HG03097 (cell line): ENCODE data around the gene OSBPL2.

Source experiments
- ATAC-seq: cut with Tn5 transposase; IDR thresholded peaks from one replicate; pipeline ENCODE4 v1.9.1; 2021; ENCODE audit not compliant: unreplicated experiment, low FRiP score

Gene OSBPL2

DNA sequence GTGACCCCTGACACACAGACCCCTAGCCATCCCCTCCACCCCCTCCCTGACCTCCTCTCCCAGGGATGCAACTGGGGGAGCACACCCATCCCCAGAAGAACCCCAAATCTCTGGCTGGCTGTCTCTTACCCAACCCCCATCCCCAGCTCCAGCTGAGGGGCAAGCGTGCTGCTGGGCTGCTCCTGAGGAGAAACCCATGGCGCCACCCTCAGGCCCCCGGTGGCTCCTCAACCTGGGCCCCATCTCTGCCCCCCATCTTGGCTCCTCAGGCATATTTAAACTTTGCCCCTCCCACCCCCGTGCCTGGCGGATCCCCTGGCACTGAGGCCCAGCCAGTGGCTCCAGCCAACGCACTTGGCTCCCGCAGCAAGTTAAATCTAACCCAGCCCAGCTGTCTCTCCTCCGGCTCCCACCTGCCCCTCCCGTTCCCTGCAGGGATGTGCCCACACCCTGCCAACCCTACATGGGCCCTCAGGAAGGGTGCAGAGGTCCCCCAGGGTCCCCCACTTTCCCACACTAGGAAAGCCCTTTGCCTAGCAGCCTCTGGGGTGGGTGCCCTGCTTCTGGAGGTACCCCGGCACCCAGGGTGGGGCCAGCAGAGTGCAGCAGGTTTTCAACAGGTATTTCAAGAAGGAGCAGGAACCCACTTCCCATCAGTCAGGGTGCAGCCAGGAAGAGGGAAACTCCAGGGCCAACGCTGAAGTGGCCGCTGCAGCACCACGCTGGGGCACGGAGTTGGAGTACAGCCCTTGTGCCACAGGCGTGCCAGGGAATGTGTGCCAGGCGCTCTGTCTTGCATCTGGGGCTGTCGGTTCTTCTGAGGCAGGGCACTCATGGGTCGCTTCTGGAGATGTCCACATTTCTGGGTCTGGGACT is 5.3 kb upstream of the OSBPL2 start:
- no peak for ATAC-seq

DNA sequence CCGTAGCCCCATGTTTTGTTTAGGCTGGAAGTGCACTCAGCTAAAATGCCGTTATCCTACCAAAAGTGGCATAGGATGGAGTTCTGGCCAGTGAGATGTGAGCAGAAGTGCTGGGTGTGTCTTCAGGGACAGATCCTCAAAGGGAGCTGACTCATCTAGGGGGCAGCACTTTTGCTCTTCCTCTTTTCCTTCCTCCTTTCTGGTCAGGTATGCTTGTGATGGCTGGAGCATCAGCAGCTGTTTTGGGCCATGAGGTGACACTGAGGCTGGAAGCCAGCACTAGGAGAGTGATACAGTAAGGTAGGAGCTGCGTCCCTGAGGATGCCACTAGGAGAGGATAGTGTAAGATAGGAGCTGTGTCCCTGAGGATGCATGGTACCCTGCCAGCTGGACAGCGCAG is 4.6 kb upstream of the OSBPL2 start:
- ATAC-seq: no peak

GRCh38 chr20:62234339-62234738 is 4.0 kb upstream of the OSBPL2 start:
- ATAC-seq: no peak

GRCh38 chr20:62235001-62235776 is 3.1 kb upstream of the OSBPL2 start:
- ATAC-seq: no peak

DNA sequence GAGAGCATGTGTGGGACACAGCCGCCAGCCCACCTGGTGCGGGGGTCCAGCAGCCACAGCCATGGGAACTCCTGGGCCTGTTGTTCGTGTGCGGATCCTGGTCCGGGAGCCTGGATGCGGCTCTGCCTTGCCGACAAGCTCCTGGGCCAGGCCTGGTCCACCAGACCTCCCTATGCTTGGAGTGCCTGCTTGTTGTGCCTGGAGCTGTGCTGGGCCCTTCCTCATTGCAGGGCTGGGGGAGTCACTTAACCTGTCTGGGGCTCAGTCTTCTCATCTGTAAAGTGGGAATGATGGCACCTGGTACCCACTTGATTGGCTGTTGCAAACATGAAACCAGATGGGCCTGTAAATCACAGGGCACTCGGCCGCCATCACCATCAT is 2.6 kb upstream of the OSBPL2 start:
- ATAC-seq: no peak

DNA sequence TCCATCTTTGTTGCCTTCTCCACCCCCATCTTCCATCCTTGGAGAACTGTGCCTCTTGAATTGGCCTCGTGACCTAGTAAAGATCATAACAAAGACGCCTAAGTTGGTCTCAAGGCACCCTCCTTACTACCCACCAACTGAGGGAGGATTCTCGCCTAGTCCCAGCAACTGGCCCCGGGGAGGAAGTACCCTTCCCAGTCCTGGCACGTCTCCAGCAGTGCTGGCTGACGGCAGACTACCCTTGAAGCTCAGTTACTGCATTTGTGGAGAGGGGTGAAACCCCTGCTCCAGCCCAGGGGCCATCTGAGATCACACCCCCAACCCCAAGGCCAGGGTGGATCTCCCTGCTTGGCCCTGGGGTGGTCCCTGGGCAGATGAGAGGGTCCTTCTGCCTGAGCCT is 2.1 kb upstream of the OSBPL2 start:
- no peak for ATAC-seq

DNA sequence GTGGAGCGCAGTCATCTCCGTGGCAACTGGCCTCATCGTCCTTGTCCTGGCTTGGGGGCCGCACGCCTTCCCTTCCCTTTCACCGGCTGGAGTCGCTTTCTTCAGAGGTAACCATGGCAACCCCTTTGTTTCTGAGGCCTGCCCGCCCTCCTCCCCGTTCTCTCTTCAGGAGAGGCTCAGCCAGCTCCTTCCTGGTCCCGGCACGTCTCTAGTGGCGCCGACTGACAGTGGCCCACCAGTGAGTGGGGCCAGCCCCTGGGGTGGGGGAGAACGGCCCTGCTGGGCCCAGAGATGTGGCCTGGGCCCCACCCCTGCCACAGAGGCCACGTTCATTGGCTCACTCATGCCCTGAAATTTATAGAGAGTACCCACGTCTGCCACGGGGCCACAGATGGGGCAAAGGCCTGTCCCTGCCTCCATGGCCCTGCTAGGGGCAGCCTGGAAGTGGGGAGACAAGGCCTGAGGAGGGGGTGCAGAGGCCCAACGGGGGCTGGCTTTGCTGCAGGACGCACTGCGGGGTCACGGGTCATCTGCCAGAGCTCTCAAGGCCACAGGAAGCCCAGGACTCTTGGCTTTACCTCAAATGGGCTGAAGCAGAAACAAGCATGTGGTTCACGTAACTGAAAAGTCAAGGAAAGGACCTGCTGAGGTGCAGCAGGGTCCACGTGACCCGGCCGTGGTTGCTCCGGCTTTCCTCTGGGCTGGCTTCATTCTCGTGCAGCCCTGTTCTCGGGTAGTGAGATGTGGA is 1.4 kb upstream of the OSBPL2 start:
- ATAC-seq: no peak

GRCh38 chr20:62237514-62237800 is 864 bp upstream of the OSBPL2 start:
- no peak for ATAC-seq

GRCh38 chr20:62238569-62239277 is 402 bp downstream of the OSBPL2 start:
- peak; percentile 7 for ATAC-seq

DNA sequence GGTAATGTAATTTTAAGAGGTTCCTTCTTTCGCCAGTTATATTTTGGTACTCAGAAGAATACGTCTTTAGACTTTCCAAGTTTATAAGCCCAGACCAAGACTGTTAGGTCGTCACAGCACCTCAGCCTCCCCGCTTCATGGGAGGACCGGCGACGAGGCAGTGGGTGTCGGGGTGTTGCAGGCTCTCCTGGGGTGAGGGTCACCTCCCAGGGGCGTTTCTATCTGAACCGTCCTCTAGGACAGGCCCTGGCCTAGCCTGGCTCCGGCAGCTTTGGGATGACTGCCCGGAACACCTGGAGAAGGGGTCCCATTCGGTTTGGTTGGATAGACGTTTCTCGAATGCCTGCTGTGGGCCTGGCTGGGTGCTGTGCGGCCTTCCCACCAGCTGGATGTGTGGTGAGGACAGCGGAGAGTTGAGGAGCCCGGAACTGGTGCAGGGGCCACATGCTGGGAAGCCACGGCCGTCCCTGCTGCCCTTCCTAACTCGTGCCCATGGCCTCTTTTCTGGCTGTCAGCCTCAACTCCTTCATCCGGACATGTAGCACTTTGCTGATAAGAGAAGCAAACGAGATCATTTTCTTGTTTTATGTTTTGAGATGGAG is 1.1 kb downstream of the OSBPL2 start:
- ATAC-seq: no peak

DNA sequence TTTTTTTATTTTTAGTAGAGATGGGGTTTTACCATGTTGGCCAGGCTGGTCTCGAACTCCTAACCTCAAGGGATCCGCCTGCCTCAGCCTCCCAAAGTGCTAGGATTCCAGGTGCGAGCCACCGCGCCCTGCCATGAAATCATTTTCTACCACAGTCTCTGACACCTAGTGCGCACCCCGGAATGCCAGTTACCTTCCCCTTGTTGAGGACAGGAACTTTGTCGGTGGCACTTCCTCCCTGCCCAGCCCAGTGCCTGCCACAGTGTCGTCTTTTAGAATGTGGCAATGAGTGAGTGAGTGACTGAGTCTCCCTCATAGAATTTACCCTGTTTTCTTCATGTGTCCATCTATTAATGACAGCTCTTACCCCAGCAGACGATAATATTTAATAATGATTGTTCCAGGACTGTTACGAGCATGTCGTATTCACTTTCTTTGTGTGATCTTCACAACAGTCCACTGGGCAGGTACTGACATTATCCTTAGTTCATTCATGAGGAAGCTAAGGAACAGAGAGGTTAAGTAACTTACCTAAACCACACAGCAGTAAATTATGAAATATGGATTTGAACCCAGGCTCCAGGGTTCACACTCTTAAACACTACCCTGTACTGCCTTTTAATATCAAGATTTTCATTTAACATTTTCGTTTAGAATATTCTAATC is 1.8 kb downstream of the OSBPL2 start:
- ATAC-seq: no peak

DNA sequence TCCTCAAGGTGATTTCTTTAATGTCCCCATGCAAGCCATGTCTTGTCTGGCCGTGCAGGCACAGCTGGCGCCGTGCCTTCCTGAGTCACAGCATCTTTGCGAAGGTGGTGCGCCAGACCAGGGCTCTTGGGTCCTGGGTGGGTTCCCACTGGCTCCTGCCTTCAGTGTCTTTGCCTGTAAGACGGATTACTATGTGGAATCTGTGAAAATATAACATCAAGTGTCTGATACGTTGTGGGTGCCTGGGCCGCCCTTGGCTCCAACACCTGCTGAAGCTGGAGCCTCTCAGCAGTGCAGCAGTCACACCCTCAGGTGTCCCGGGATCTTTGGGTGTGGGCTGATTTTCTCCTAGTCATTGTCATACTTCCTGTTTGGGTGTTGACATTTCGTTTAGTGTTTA is 3.2 kb downstream of the OSBPL2 start:
- ATAC-seq: no peak

DNA sequence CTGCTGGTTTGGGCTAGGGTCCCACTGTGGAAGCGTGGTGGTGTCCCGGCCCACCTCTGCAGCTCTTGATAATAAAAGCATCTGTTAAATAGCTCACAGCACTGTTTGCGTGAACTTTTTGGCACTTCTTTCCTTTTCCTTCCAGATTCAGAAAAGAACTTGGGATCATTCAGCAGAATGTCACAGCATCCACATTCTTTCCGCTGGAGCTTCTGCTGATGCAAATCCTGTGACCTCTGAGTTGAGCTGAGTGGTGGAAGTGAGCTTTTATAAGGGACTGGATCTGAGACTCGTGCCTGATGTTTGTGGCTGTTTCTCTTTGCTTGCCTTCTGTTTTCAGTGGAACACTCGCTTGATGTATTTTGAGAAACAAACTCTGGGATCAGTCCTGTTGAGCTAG is 3.9 kb downstream of the OSBPL2 start:
- ATAC-seq: no peak

DNA sequence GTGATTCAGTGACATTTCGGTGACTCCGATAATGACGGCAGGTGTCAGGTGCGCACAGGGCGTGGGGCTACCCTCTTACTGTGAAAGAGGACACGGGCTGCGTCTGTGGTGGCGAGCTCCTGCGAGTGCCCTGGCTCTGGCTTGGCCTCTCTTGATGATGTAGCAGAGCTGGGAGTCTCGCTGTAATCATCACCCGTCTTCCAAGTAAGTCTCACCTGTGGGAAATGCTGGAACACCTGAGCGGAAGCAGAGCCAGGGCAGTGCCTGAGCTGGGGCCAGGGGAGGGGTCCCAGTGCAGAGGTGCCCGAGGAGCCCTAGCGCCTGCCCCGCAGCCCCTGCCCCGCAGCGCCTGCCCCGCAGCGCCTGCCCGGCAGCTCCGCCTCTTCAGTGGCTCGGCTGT is 4.8 kb downstream of the OSBPL2 start:
- ATAC-seq: no peak

- ATAC-seq: no peak
These were observed 5.7 kb downstream of the OSBPL2 start for GRCh38 chr20:62243906-62244515.

DNA sequence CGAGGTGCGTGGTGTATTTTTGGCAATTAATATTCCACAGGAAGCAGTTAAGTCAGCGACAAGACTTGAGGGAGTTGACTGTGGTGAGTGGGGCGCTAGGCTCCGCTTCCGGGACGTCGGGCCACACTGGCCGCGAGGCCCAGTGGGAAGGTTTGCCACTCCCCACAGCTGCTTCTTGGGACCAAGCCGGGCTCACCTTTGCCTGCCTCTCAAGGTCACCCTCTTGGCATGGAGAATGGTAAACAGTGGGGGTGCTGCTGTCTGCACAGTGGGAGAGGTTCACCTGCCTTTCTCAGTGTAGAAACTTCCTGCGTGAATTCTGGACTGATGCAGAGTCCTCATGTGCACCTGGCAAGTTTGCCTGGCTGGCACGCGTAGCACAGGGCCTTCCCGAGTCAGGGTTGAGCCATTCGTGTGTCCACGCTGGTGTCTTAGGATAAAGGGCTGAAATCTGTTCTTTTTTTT is 6.4 kb downstream of the OSBPL2 start:
- no peak for ATAC-seq

DNA sequence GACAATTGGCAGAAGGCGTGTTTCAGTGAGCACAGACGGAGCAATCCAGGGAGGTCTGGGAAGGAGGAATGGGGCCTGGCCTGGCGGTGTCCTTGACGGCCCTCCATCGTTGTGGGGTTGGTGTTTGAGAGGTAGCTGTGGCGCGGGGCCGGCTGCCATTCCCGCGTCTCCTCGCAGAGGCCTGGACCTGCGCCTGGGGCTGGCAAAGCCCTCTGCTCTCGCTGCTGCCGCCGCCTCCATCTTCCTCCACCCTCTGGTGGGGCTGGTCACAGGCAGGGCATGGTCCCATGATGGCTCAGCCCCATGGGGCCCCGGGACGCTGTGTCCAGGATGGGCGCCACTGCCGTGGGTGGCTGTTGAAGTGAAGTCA is 7.6 kb downstream of the OSBPL2 start:
- ATAC-seq: no peak

GRCh38 chr20:62246431-62246830 is 8.1 kb downstream of the OSBPL2 start:
- ATAC-seq: no peak

DNA sequence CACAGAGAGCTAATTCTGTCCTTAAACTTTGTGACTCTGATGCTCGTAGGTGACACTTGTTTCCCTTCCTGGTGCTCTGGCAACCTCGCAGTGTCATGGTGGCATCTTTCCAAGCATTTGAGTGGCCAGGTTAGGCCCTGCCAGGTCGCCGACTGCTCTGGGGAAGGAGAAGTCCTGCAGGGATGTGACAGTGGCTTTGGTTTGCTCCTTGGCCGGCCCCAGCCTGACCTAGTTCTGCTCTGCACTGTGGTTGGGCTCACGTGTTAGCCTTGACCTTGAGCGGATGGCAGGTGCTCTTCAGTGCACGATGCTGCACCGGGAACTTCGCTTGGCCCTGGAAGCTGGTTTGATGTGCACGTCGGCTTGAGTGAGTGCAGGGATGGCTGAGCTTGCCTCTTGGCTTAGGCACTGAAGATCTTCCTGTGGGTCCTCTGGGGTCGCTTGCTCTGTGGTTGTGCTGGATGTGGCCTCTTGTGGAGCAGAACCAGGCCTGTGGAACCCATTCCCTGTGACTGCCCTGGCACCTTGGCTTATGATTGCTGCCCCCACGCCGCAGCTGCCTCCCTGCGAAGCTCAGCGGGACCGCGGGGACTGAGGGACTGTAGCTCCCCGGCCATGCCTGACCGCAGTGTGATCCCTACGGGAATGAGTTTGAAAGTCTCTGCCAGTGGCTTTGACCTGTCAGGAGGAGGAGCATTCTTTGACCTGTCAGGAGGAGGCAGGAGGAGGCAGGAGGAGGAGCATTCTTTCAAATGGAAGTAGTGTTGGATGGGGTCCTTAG is 8.7 kb downstream of the OSBPL2 start:
- no peak for ATAC-seq
